H1 (cell line): ENCODE measurements around the gene COG3. TPM values are rescaled to one million over a fixed set of nuclear protein-coding genes. Genes with fewer than 3 reads are reported as not detected.

Experiments used
- CTCF ChIA-PET: fragments of 300-600 bp; sonication (Branson Sonifier 250); formaldehyde crosslinking; loops from one replicate; lab custom pipeline; 2021; ENCODE audit not compliant: partially characterized antibody; lab: Charles Lee
- POLR2A ChIA-PET: fragments of 300-600 bp; sonication (Branson Sonifier 250); formaldehyde crosslinking; loops from one replicate; lab custom pipeline; 2021; ENCODE audit warnings: inconsistent platforms; ENCODE audit not compliant: partially characterized antibody; lab: Charles Lee
- DNase-seq, 2 experiments: peaks; one replicate each; pipeline versions ENCODE4 v3.0.0 to v3.0.0-alpha.2; 2010 to 2022; ENCODE audit warnings: low spot score in 2 of 2, low read depth in 1 of 2, mixed read lengths in 1 of 2
- FAIRE-seq: peaks from 2 replicates; lab custom pipeline; 2011; peaks lifted over from hg19 to GRCh38; lab: Jason Lieb, UNC
- H2AFZ ChIP-seq: 2 replicates; pipeline ENCODE4 v1.8.1; 2012; ENCODE audit warnings: low read length, inconsistent platforms
- H2AK5ac ChIP-seq: 2 replicates; pipeline ENCODE4 v1.6.1; 2013; ENCODE audit warnings: low read depth, low read length
- H2BK120ac ChIP-seq: replicated peaks from 2 replicates; pipeline ENCODE3; 2013; ENCODE audit warnings: low read depth, low read length, inconsistent platforms
- H2BK12ac ChIP-seq: 2 replicates; pipeline ENCODE4 v1.6.1; 2013; ENCODE audit warnings: low read depth, low read length
- H2BK15ac ChIP-seq: 2 replicates; pipeline ENCODE4 v1.6.1; 2013; ENCODE audit warnings: low read length
- H2BK20ac ChIP-seq: 2 replicates; pipeline ENCODE4 v1.6.1; 2013; ENCODE audit warnings: low read length
- H2BK5ac ChIP-seq: 2 replicates; pipeline ENCODE4 v1.6.1; 2013; ENCODE audit warnings: low read depth, low read length
- H3K14ac ChIP-seq: 2 replicates; pipeline ENCODE4 v1.6.1; 2013; ENCODE audit warnings: inconsistent platforms; ENCODE audit not compliant: insufficient read length
- H3K18ac ChIP-seq: 2 replicates; pipeline ENCODE4 v1.6.1; 2013; ENCODE audit warnings: low read length; ENCODE audit errors: extremely low read depth
- H3K23ac ChIP-seq: 2 replicates; pipeline ENCODE4 v1.6.1; 2013; ENCODE audit warnings: inconsistent platforms; ENCODE audit not compliant: insufficient read length
- H3K23me2 ChIP-seq: 2 replicates; pipeline ENCODE4 v1.6.1; 2013; ENCODE audit warnings: low read depth, low read length
- H3K27ac ChIP-seq: 2 replicates; pipeline ENCODE4 v1.6.1; 2011; ENCODE audit warnings: low read depth, low read length, inconsistent platforms
- H3K27me3 ChIP-seq, 4 experiments: replicated peaks in 1 of 4; 1 replicate in 1 of 4; 2 replicates in 3 of 4; pipeline versions ENCODE4 v1.6.1 to v1.8.1; 2011 to 2013; ENCODE audit warnings: low read length in 3 of 4, mild to moderate bottlenecking in 3 of 4, inconsistent platforms in 2 of 4, mixed read lengths in 2 of 4, moderate library complexity in 1 of 4; ENCODE audit not compliant: control insufficient read depth in 3 of 4, insufficient read depth in 3 of 4; ENCODE audit errors: extremely low read depth in 1 of 4
- H3K36me3 ChIP-seq, 4 experiments: 2 replicates each; pipeline versions ENCODE4 v1.6.1 to v1.8.1; 2011 to 2013; ENCODE audit warnings: mild to moderate bottlenecking in 4 of 4, low read length in 3 of 4, moderate library complexity in 2 of 4, control low read depth in 1 of 4, inconsistent platforms in 1 of 4; ENCODE audit not compliant: insufficient read depth in 4 of 4, control insufficient read depth in 2 of 4
- H3K4ac ChIP-seq: replicated peaks from 2 replicates; pipeline ENCODE3; 2013; ENCODE audit warnings: low read length, low read depth, mixed read lengths, inconsistent platforms; ENCODE audit not compliant: insufficient read length
- H3K4me1 ChIP-seq, 4 experiments: replicated peaks in 1 of 4; 1 replicate in 1 of 4; 2 replicates in 3 of 4; pipeline versions ENCODE4 v1.6.1 to v1.8.1; 2011 to 2013; ENCODE audit warnings: low read length in 3 of 4, inconsistent platforms in 2 of 4, mixed read lengths in 1 of 4; ENCODE audit not compliant: insufficient read depth in 4 of 4, control insufficient read depth in 3 of 4
- H3K4me2 ChIP-seq, 2 experiments: 2 replicates each; pipeline versions ENCODE4 v1.6.1 to v1.8.1; 2011 to 2013; ENCODE audit warnings: low read depth in 2 of 2, low read length in 2 of 2, control low read depth in 1 of 2, inconsistent platforms in 1 of 2, mild to moderate bottlenecking in 1 of 2; ENCODE audit not compliant: insufficient read depth in 1 of 2
- H3K4me3 ChIP-seq, 4 experiments: fragments of 200-600, 300-600 bp in 1 of 4; sonication (generic), shearing (Covaris generic), sonication (Bioruptor Twin) in 1 of 4; 2 replicates each; pipeline versions ENCODE4 v1.5.1 to v1.8.1; 2011 to 2016; ENCODE audit warnings: low read length in 4 of 4, low read depth in 3 of 4, control low read depth in 2 of 4, inconsistent platforms in 2 of 4, mild to moderate bottlenecking in 2 of 4, mixed read lengths in 1 of 4, moderate library complexity in 1 of 4; ENCODE audit not compliant: insufficient read depth in 2 of 4; ENCODE audit errors: extremely low read depth in 1 of 4
- H3K56ac ChIP-seq: replicated peaks from 2 replicates; pipeline ENCODE3; 2013; ENCODE audit warnings: low read depth, mild to moderate bottlenecking, mixed read lengths, low read length, inconsistent platforms; ENCODE audit not compliant: insufficient read length
- H3K79me1 ChIP-seq: 2 replicates; pipeline ENCODE4 v1.6.1; 2013; ENCODE audit warnings: low read depth, low read length, control low read depth
- H3K79me2 ChIP-seq, 2 experiments: 2 replicates each; pipeline versions ENCODE4 v1.6.1 to v1.8.1; 2012 to 2013; ENCODE audit warnings: low read length in 2 of 2, mild to moderate bottlenecking in 2 of 2, inconsistent platforms in 1 of 2; ENCODE audit not compliant: insufficient read depth in 2 of 2, control insufficient read depth in 1 of 2
- H3K9ac ChIP-seq, 4 experiments: replicated peaks in 1 of 4; 1 replicate in 1 of 4; 2 replicates in 3 of 4; pipeline versions ENCODE4 v1.6.1 to v1.8.1; 2011 to 2013; ENCODE audit warnings: low read depth in 3 of 4, low read length in 3 of 4, control low read depth in 2 of 4, mild to moderate bottlenecking in 2 of 4, moderate library complexity in 2 of 4, inconsistent platforms in 1 of 4; ENCODE audit errors: extremely low read depth in 1 of 4
- H3K9me3 ChIP-seq, 2 experiments: 2 replicates each; pipeline versions ENCODE4 v1.6.1 to v1.8.1; 2012 to 2013; ENCODE audit warnings: mild to moderate bottlenecking in 2 of 2, moderate library complexity in 2 of 2, control low read depth in 1 of 2, inconsistent platforms in 1 of 2, low read depth in 1 of 2, low read length in 1 of 2, mixed read lengths in 1 of 2; ENCODE audit not compliant: insufficient read depth in 2 of 2
- H4K20me1 ChIP-seq, 2 experiments: replicated peaks in 1 of 2; 2 replicates each; pipeline versions ENCODE3 to v1.8.1; 2011 to 2013; ENCODE audit warnings: inconsistent platforms in 2 of 2, low read length in 2 of 2, mild to moderate bottlenecking in 1 of 2; ENCODE audit not compliant: insufficient read depth in 2 of 2, control insufficient read depth in 1 of 2
- H4K5ac ChIP-seq: 2 replicates; pipeline ENCODE4 v1.6.1; 2013; ENCODE audit warnings: low read length, low read depth, mixed read lengths, inconsistent platforms; ENCODE audit not compliant: insufficient read length
- H4K8ac ChIP-seq: 2 replicates; pipeline ENCODE4 v1.8.0; 2013; ENCODE audit warnings: mild to moderate bottlenecking, moderate library complexity, low read length, inconsistent platforms; ENCODE audit not compliant: insufficient read depth; ENCODE audit errors: extremely low read depth
- H4K91ac ChIP-seq: replicated peaks from 2 replicates; pipeline ENCODE3; 2013; ENCODE audit warnings: low read length, mixed read lengths, inconsistent platforms; ENCODE audit not compliant: insufficient read length
- BRCA1 ChIP-seq: IDR thresholded peaks from 2 replicates; pipeline ENCODE4 v1.6.1; 2012; ENCODE audit warnings: low read depth, low read length, improper control_type of control experiment
- EGR1 ChIP-seq: IDR thresholded peaks from 2 replicates; pipeline ENCODE4 v1.6.1; 2011; ENCODE audit warnings: low read depth, low read length, borderline replicate concordance
- GTF2F1 ChIP-seq: IDR thresholded peaks from 2 replicates; pipeline ENCODE4 v1.6.1; 2012; ENCODE audit warnings: low read depth, low read length, improper control_type of control experiment, borderline replicate concordance
- SAP30 ChIP-seq: fragments of 300-600 bp; sonication (generic); IDR thresholded peaks from 2 replicates; pipeline ENCODE4 v1.7.1; 2012; ENCODE audit warnings: low read length, moderate library complexity, mild to moderate bottlenecking, inconsistent platforms; ENCODE audit not compliant: insufficient read depth, insufficient replicate concordance
- SP1 ChIP-seq: IDR thresholded peaks from 2 replicates; pipeline ENCODE4 v1.6.1; 2011; ENCODE audit warnings: low read depth, low read length
- WGBS, 2 experiments: shearing (Covaris generic) in 1 of 2; methylation state at CpG; one replicate each; pipeline versions ENCODE4 v1.1.6 to v1.1.7; 2013 to 2015; ENCODE audit warnings: low lambda C conversion rate in 2 of 2, mixed read lengths in 2 of 2, inconsistent platforms in 1 of 2, low coverage in 1 of 2, missing lambda C conversion rate in 1 of 2; ENCODE audit not compliant: insufficient replicate concordance in 2 of 2, insufficient coverage in 1 of 2, insufficient read length in 1 of 2; ENCODE audit errors: extremely low coverage in 1 of 2, missing lambda C conversion rate in 1 of 2; 5-methylcytosine and 5-hydroxymethylcytosine counted together
- polyA plus RNA-seq, 7 experiments: library from polyadenylated mRNA; depleted of rRNA in 3 of 7; stranded (reverse) in 5 of 7; unstranded in 2 of 7; fragments of >200 nt in 5 of 7; fragments of 200-250 nt in 2 of 7; gene quantifications; 1 replicate in 5 of 7; 2 replicates in 1 of 7; 4 replicates in 1 of 7; pipeline versions ENCODE4 v1.2.1 to v1.2.3, GENCODE V29; 2011 to 2013; ENCODE audit warnings: missing spikeins in 2 of 7, mixed read lengths in 2 of 7
- total RNA-seq: library from RNA; stranded (reverse); fragmentation: NEBNext Ultra II Directional; extraction: Animal tissue kit (Norgen Biotek cat#: 25700); gene quantifications from 2 replicates; pipeline ENCODE4 v1.2.1, GENCODE V29; 2021

Gene COG3
- total and polyA plus RNA-seq, 2 of the 8 experiments (the other 6 are each of a cell fraction or from before 2014, with no cell fraction given), result 12.7 to 13.5 TPM

DNA sequence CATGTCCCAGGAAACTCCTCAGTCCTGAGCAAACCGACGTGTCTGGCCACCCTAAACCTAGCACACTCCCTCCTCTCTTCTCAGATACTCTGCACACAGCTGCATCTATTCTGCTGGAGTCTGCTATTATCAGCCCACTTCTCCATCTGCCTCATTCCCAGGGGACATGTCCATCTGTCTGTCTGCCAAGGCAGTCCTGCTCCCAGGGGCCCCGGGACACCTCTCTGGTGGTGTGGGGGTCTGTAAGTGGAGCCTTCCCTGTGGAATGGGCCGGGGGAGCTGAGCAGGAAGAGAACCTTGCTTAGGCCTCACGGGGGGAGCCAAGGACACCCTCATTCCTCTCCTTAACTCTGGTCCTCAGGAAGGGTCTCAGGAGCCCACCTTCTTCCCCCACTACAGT, 78.1 kb downstream of the COG3 start:
- Histone ChIP-seq H3K9ac (no peak overlapping the region), H4K8ac (no peak overlapping the region), H3K14ac (no peak overlapping the region), H2AK5ac (no peak overlapping the region), H3K36me3 (no peaks in the 10 kb centered on the region), H3K4me2 (no peak overlapping the region), H4K91ac (no peak overlapping the region), H3K23ac (no peak overlapping the region), H4K20me1 (no peaks in the 10 kb centered on the region), H3K4ac (no peak overlapping the region), H3K79me1 (no peaks in the 10 kb centered on the region), H2AFZ (no peak overlapping the region), H3K27ac (no peak overlapping the region), H3K56ac (no peak overlapping the region), H2BK5ac (no peak overlapping the region), H3K27me3 (no peaks in the 10 kb centered on the region), H3K9me3 (no peaks in the 10 kb centered on the region), H3K4me1 (peaks cover 0 to 2% (median 0%) of the 10 kb centered on the region in 4 experiments; a peak in 3 of 7 replicates), H2BK120ac (no peak overlapping the region), H3K18ac (no peak overlapping the region), H2BK12ac (no peak overlapping the region), H3K4me3 (no peak overlapping the region), H3K79me2 (no peaks in the 10 kb centered on the region), H3K23me2 (no peaks in the 10 kb centered on the region), H4K5ac (no peak overlapping the region), H2BK15ac (no peak overlapping the region), H2BK20ac (no peak overlapping the region)
- CTCF ChIA-PET, result interaction anchor here (1.2 to 1.4 kb wide), 4 partner anchors 13 to 186 kb away, joined by 3 to 6 read pairs (median 3); no protein-coding TSS in a partner anchor
- FAIRE-seq (no peak), DNase-seq (no peak)
- WGBS, 2 experiments, result 96% methylated on average over 5 of the region's 5 CpGs; no CpG with 5 or more reads in 1 of the 2 experiments
- TF ChIP-seq SAP30, result no peak
- TF ChIP-seq EGR1, result no peak
- TF ChIP-seq GTF2F1, result no peak
- no peak for TF ChIP-seq BRCA1
- no peak for TF ChIP-seq SP1
- POLR2A ChIA-PET, result interaction anchor here (1.0 kb wide), 1 partner anchor 142 kb away, joined by 3 read pairs; no protein-coding TSS in a partner anchor
